KG1 (cell line): Measurements from ENCODE around the gene PROSER3.
"Not testable (repeated sequence)": the region's sequence is repeated elsewhere in the genome, so short reads cannot be mapped to it uniquely, and the experiment has no call there.

Experiments
- DNase-seq: peaks from one replicate; lab custom pipeline; 2025; lab: John Stamatoyannopoulos, UW

PROSER3 gene

GRCh38 chr19:35722897-35723296, 35.1 kb upstream of the PROSER3 start:
- no peak for DNase-seq

- DNase-seq: no peak
These were observed 34.3 kb upstream of the PROSER3 start for GRCh38 chr19:35723671-35724070.

GRCh38 chr19:35724132-35724531, 33.8 kb upstream of the PROSER3 start:
- DNase-seq: not testable (repeated sequence)

GRCh38 chr19:35724560-35724959, 33.4 kb upstream of the PROSER3 start:
- DNase-seq: no peak

- DNase-seq: no peak
These were observed 32.6 kb upstream of the PROSER3 start for GRCh38 chr19:35725216-35725861.

GRCh38 chr19:35727053-35727955, 30.7 kb upstream of the PROSER3 start:
- no peak for DNase-seq

GRCh38 chr19:35727956-35728706, 29.8 kb upstream of the PROSER3 start:
- DNase-seq: no peak

GRCh38 chr19:35729021-35729420, 29.0 kb upstream of the PROSER3 start:
- no peak for DNase-seq

GRCh38 chr19:35729763-35730162, 28.2 kb upstream of the PROSER3 start:
- DNase-seq: no peak

GRCh38 chr19:35730326-35730725, 27.6 kb upstream of the PROSER3 start:
- no peak for DNase-seq

GRCh38 chr19:35731353-35731752, 26.6 kb upstream of the PROSER3 start:
- DNase-seq: no peak

- no peak for DNase-seq
These were observed 26.1 kb upstream of the PROSER3 start for GRCh38 chr19:35731779-35732405.

GRCh38 chr19:35732540-35733179, 25.3 kb upstream of the PROSER3 start:
- DNase-seq: no peak

GRCh38 chr19:35733180-35734125, 24.5 kb upstream of the PROSER3 start:
- no peak for DNase-seq

GRCh38 chr19:35734273-35734672, 23.7 kb upstream of the PROSER3 start:
- DNase-seq: no peak

- no peak for DNase-seq
These were observed 23.1 kb upstream of the PROSER3 start for GRCh38 chr19:35734889-35735288.

- no peak for DNase-seq
These were observed 20.8 kb upstream of the PROSER3 start for GRCh38 chr19:35736913-35737886.

- no peak for DNase-seq
These were observed 19.7 kb upstream of the PROSER3 start for GRCh38 chr19:35738021-35738886.
